T-helper 2 cell treated with Interferon-gamma antibody and Interleukin-4, amounts not matched to agents 100 ng/mL and 5 ng/mL, for 36 hours (primary cell): ENCODE measurements around the gene MRPS31. TPM values are rescaled to one million over a fixed set of nuclear protein-coding genes. Genes with fewer than 3 reads are reported as not detected.

Experiments used
- intact Hi-C: fragments of 100-400 bp; cut with micrococcal nuclease; formaldehyde crosslinking; loops from one replicate; pipeline ENCODE4 v1.15.1; 2023
- total RNA-seq: library from RNA; stranded (reverse); gene quantifications from 2 replicates; pipeline ENCODE4 v1.2.3, GENCODE V29; 2022

Gene MRPS31
- total RNA-seq, result 32.3 and 34.6 TPM in 2 replicates

GRCh38 chr13:40770934-40771618 is at the start of gene MRPS31:
TSS of gene MRPS31 (minus strand) at chr13:40771190. CDS start at chr13:40771136, 54 bp downstream.
- intact Hi-C loops, result loop anchor here (1.0 to 10.0 kb wide), 10 partner anchors 16 to 1736 kb away; partner anchors contain the start of genes FOXO1, KBTBD6, KBTBD7 and MTRF1

- intact Hi-C loops, result no loop called here
These were observed 48.9 kb upstream of the MRPS31 start for GRCh38 chr13:40819797-40820315.

- intact Hi-C loops, result no loop called here
These were observed 47.9 kb upstream of the MRPS31 start for GRCh38 chr13:40818926-40819325.

- intact Hi-C loops, result loop anchor here (1.0 kb wide), 1 partner anchor 38 kb away; no protein-coding TSS in a partner anchor
These were observed 43.8 kb upstream of the MRPS31 start for GRCh38 chr13:40814803-40815202.

- intact Hi-C loops, result loop anchor here (1.0 kb wide), 1 partner anchor 37 kb away; no protein-coding TSS in a partner anchor
These were observed 42.9 kb upstream of the MRPS31 start for GRCh38 chr13:40813667-40814454.

- intact Hi-C loops, result no loop called here
These were observed 41.9 kb upstream of the MRPS31 start for GRCh38 chr13:40812724-40813445.

GRCh38 chr13:40812102-40812501 is 41.1 kb upstream of the MRPS31 start:
- intact Hi-C loops, result no loop called here

- intact Hi-C loops, result no loop called here
These were observed 38.5 kb upstream of the MRPS31 start for GRCh38 chr13:40809471-40809870.

- intact Hi-C loops, result no loop called here
These were observed 35.3 kb upstream of the MRPS31 start for GRCh38 chr13:40806241-40806640.

GRCh38 chr13:40803316-40803715 is 32.3 kb upstream of the MRPS31 start:
- intact Hi-C loops, result no loop called here

- intact Hi-C loops, result no loop called here
These were observed 30.5 kb upstream of the MRPS31 start for GRCh38 chr13:40801255-40802217.

- intact Hi-C loops, result no loop called here
These were observed 29.6 kb upstream of the MRPS31 start for GRCh38 chr13:40800559-40800958.

- intact Hi-C loops, result no loop called here
These were observed 28.5 kb upstream of the MRPS31 start for GRCh38 chr13:40799508-40799907.

- intact Hi-C loops, result no loop called here
These were observed 27.4 kb upstream of the MRPS31 start for GRCh38 chr13:40798380-40798779.

- intact Hi-C loops, result no loop called here
These were observed 25.7 kb upstream of the MRPS31 start for GRCh38 chr13:40796649-40797048.

GRCh38 chr13:40794414-40795368 is 23.7 kb upstream of the MRPS31 start:
- intact Hi-C loops, result no loop called here

GRCh38 chr13:40793339-40793738 is 22.3 kb upstream of the MRPS31 start:
- intact Hi-C loops, result no loop called here

GRCh38 chr13:40792284-40793051 is 21.5 kb upstream of the MRPS31 start:
- intact Hi-C loops, result no loop called here
